H9 (cell line): Measurements from ENCODE around the gene ITPKA. TPM values are rescaled to one million over a fixed set of nuclear protein-coding genes. Genes with fewer than 3 reads are reported as not detected.

Experiments
- DNase-seq: peaks from one replicate; pipeline ENCODE4 v3.0.0-alpha.2; 2017
- H2AFZ ChIP-seq: one replicate; pipeline ENCODE4 v1.6.1; 2013; ENCODE audit warnings: mild to moderate bottlenecking, low read length, control low read depth, moderate library complexity
- H2AK5ac ChIP-seq: 2 replicates; pipeline ENCODE4 v1.6.1; 2013; ENCODE audit warnings: low read length, control low read depth, mixed read lengths; ENCODE audit not compliant: insufficient read length
- H2BK120ac ChIP-seq: one replicate; pipeline ENCODE4 v1.6.1; 2013; ENCODE audit warnings: low read depth, mild to moderate bottlenecking, low read length, control low read depth, inconsistent platforms; ENCODE audit not compliant: poor library complexity, severe bottlenecking
- H2BK12ac ChIP-seq: 2 replicates; pipeline ENCODE4 v1.6.1; 2013; ENCODE audit warnings: low read length, control low read depth, mixed read lengths, low read depth; ENCODE audit not compliant: insufficient read length
- H2BK15ac ChIP-seq: 2 replicates; pipeline ENCODE4 v1.6.1; 2013; ENCODE audit warnings: low read depth, low read length, control low read depth
- H2BK20ac ChIP-seq: one replicate; pipeline ENCODE4 v1.6.1; 2013; ENCODE audit warnings: low read depth, mild to moderate bottlenecking, low read length, control low read depth, inconsistent platforms; ENCODE audit not compliant: poor library complexity, severe bottlenecking
- H2BK5ac ChIP-seq: 2 replicates; pipeline ENCODE4 v1.6.1; 2013; ENCODE audit warnings: low read length, control low read depth, mixed read lengths; ENCODE audit not compliant: insufficient read length
- H3K14ac ChIP-seq: 2 replicates; pipeline ENCODE4 v1.6.1; 2013; ENCODE audit warnings: low read length, control low read depth; ENCODE audit not compliant: insufficient read depth
- H3K18ac ChIP-seq: 2 replicates; pipeline ENCODE4 v1.6.1; 2013; ENCODE audit warnings: low read depth, mild to moderate bottlenecking, mixed read lengths, low read length, control low read depth; ENCODE audit not compliant: insufficient read length
- H3K23ac ChIP-seq: 2 replicates; pipeline ENCODE4 v1.6.1; 2013; ENCODE audit warnings: low read length, control low read depth, mixed read lengths, low read depth; ENCODE audit not compliant: insufficient read length
- H3K23me2 ChIP-seq: 2 replicates; pipeline ENCODE4 v1.6.1; 2013; ENCODE audit warnings: low read depth, mild to moderate bottlenecking, mixed read lengths, low read length, control low read depth; ENCODE audit not compliant: insufficient read length, poor library complexity, severe bottlenecking
- H3K27ac ChIP-seq: 2 replicates; pipeline ENCODE4 v1.5.1; 2013; ENCODE audit warnings: low read length, control low read depth, mixed read lengths, low read depth; ENCODE audit not compliant: insufficient read length
- H3K27me3 ChIP-seq: 2 replicates; pipeline ENCODE4 v1.6.1; 2013; ENCODE audit warnings: low read length, control low read depth, inconsistent platforms; ENCODE audit not compliant: insufficient read depth
- H3K4ac ChIP-seq: 2 replicates; pipeline ENCODE4 v1.6.1; 2013; ENCODE audit warnings: low read depth, mild to moderate bottlenecking, control low read depth, inconsistent platforms, low read length, moderate library complexity
- H3K4me1 ChIP-seq: 2 replicates; pipeline ENCODE4 v1.6.1; 2013; ENCODE audit warnings: low read length, control low read depth, inconsistent platforms; ENCODE audit not compliant: insufficient read depth
- H3K4me2 ChIP-seq: 2 replicates; pipeline ENCODE4 v1.6.1; 2013; ENCODE audit warnings: low read length, control low read depth, mixed read lengths; ENCODE audit not compliant: insufficient read length, insufficient read depth
- H3K56ac ChIP-seq: 2 replicates; pipeline ENCODE4 v1.6.1; 2013; ENCODE audit warnings: low read depth, mild to moderate bottlenecking, mixed read lengths, low read length, control low read depth; ENCODE audit not compliant: insufficient read length
- H3K79me1 ChIP-seq: 2 replicates; pipeline ENCODE4 v1.6.1; 2013; ENCODE audit warnings: low read depth, mild to moderate bottlenecking, moderate library complexity, low read length, control low read depth, inconsistent platforms; ENCODE audit not compliant: insufficient read depth, poor library complexity, severe bottlenecking
- H3K79me2 ChIP-seq: 2 replicates; pipeline ENCODE4 v1.6.1; 2013; ENCODE audit warnings: low read length, control low read depth, inconsistent platforms; ENCODE audit not compliant: insufficient read depth
- H3K9ac ChIP-seq: 2 replicates; pipeline ENCODE4 v1.6.1; 2013; ENCODE audit warnings: low read length, control low read depth, mixed read lengths; ENCODE audit not compliant: insufficient read length; ENCODE audit errors: extremely low read depth
- H3K9me3 ChIP-seq: one replicate; pipeline ENCODE4 v1.6.1; 2013; ENCODE audit warnings: low read depth, low read length, inconsistent platforms; ENCODE audit not compliant: control insufficient read depth
- H3T11ph ChIP-seq: one replicate; pipeline ENCODE4 v1.6.1; 2013; ENCODE audit warnings: mild to moderate bottlenecking, low read length, control low read depth, inconsistent platforms
- H4K20me1 ChIP-seq: one replicate; pipeline ENCODE4 v1.6.1; 2013; ENCODE audit not compliant: control insufficient read depth, insufficient read length, insufficient read depth
- H4K5ac ChIP-seq: 2 replicates; pipeline ENCODE4 v1.6.1; 2013; ENCODE audit warnings: low read depth, mild to moderate bottlenecking, mixed read lengths, low read length, control low read depth; ENCODE audit not compliant: insufficient read length
- H4K8ac ChIP-seq: replicated peaks from 2 replicates; pipeline ENCODE4 v1.6.1; 2013; ENCODE audit warnings: low read length, control low read depth, mixed read lengths, low read depth; ENCODE audit not compliant: insufficient read length
- H4K91ac ChIP-seq: 2 replicates; pipeline ENCODE4 v1.6.1; 2013; ENCODE audit warnings: low read depth, mild to moderate bottlenecking, moderate library complexity, mixed read lengths, low read length, control low read depth; ENCODE audit not compliant: insufficient read length
- H3K27ac Mint-ChIP-seq, 3 experiments: 2 replicates in 2 of 3; 3 replicates in 1 of 3; pipeline ENCODE4 v1.8.0; 2020 to 2021; ENCODE audit warnings: mixed read lengths in 3 of 3, mild to moderate bottlenecking in 1 of 3, moderate library complexity in 1 of 3
- H3K27me3 Mint-ChIP-seq: 2 replicates; pipeline ENCODE4 v1.8.0; 2021; ENCODE audit warnings: low read depth, mild to moderate bottlenecking, moderate library complexity, mixed read lengths
- H3K36me3 Mint-ChIP-seq, 3 experiments: 2 replicates in 2 of 3; 3 replicates in 1 of 3; pipeline ENCODE4 v1.8.0; 2020 to 2021; ENCODE audit warnings: low read depth in 3 of 3, mixed read lengths in 3 of 3; ENCODE audit not compliant: insufficient read depth in 1 of 3
- H3K4me1 Mint-ChIP-seq, 2 experiments: 2 replicates each; pipeline ENCODE4 v1.8.0; 2020; ENCODE audit warnings: mixed read lengths in 2 of 2
- H3K4me3 Mint-ChIP-seq, 2 experiments: 2 replicates in 1 of 2; 3 replicates in 1 of 2; pipeline ENCODE4 v1.8.0; 2020 to 2021; ENCODE audit warnings: mild to moderate bottlenecking in 2 of 2, mixed read lengths in 2 of 2, moderate library complexity in 1 of 2
- H3K9me3 Mint-ChIP-seq, 2 experiments: 2 replicates in 1 of 2; 3 replicates in 1 of 2; pipeline ENCODE4 v1.8.0; 2020; ENCODE audit warnings: mild to moderate bottlenecking in 2 of 2, mixed read lengths in 2 of 2, moderate library complexity in 1 of 2
- CTCF ChIP-seq: fragments of 200-600 bp; sonication (generic); conservative IDR thresholded peaks from 3 replicates; pipeline ENCODE4 v1.8.0; 2021; ENCODE audit warnings: antibody characterized with exemption, mild to moderate bottlenecking
- WGBS: extraction: QIAGEN DNeasy Blood & Tissue Kit; methylation state at CpG from one replicate; pipeline ENCODE4 v1.1.7; 2013; ENCODE audit warnings: missing lambda C conversion rate, low lambda C conversion rate, mixed read lengths; ENCODE audit not compliant: insufficient read length; ENCODE audit errors: extremely low coverage; 5-methylcytosine and 5-hydroxymethylcytosine counted together
- total RNA-seq: library from RNA; stranded (reverse); gene quantifications from 2 replicates; pipeline ENCODE4 v1.2.1, GENCODE V29; 2021

ITPKA gene
- total RNA-seq, 1 experiment from 2014 or later = 0.77 TPM

GRCh38 chr15:41503669-41504010, 10.0 kb downstream of the ITPKA start:
- Histone ChIP-seq H2BK15ac (no peak overlapping the region), H3K27me3 (peaks cover 67% of the 10 kb centered on the region), H3K14ac (no peak overlapping the region), H3K4me1 (no peaks in the 10 kb centered on the region), H4K5ac (no peak overlapping the region), H3K56ac (no peak overlapping the region), H3K79me1 (no peaks in the 10 kb centered on the region), H4K8ac (no peak overlapping the region), H2BK5ac (no peak overlapping the region), H3T11ph (no peak overlapping the region), H3K9me3 (no peaks in the 10 kb centered on the region), H3K27ac (no peak overlapping the region), H3K18ac (no peak overlapping the region), H2AK5ac (no peak overlapping the region), H3K4me2 (no peak overlapping the region), H2BK120ac (no peak overlapping the region), H2BK20ac (no peak overlapping the region), H4K91ac (no peak overlapping the region), H3K79me2 (no peaks in the 10 kb centered on the region), H2BK12ac (no peak overlapping the region), H3K23me2 (peaks cover 3% of the 10 kb centered on the region), H3K23ac (no peak overlapping the region), H3K4ac (no peak overlapping the region), H3K9ac (no peak overlapping the region), H2AFZ (no peak overlapping the region), H4K20me1 (no peaks in the 10 kb centered on the region)
- H3K27me3 Mint-ChIP-seq = peaks cover 100% of the 10 kb centered on the region
- H3K4me3 Mint-ChIP-seq = peak overlapping the region; percentile 15 to 66; a peak in 4 of 5 replicates
- no peak overlapping the region for H3K27ac Mint-ChIP-seq
- no peak for DNase-seq
- peaks cover 0 to 4% (median 0%) of the 10 kb centered on the region in 3 experiments; a peak in 1 of 7 replicates for H3K36me3 Mint-ChIP-seq
- no CpG with 5 or more reads among the region's 5 CpGs for WGBS
- H3K9me3 Mint-ChIP-seq = no peaks in the 10 kb centered on the region; a peak in 2 of 5 replicates
- H3K4me1 Mint-ChIP-seq = peaks cover 4 to 19% of the 10 kb centered on the region in 2 experiments; a peak in 3 of 4 replicates
- no peak for TF ChIP-seq CTCF
